Measurements from ENCODE around the gene BCL3.

DNA sequence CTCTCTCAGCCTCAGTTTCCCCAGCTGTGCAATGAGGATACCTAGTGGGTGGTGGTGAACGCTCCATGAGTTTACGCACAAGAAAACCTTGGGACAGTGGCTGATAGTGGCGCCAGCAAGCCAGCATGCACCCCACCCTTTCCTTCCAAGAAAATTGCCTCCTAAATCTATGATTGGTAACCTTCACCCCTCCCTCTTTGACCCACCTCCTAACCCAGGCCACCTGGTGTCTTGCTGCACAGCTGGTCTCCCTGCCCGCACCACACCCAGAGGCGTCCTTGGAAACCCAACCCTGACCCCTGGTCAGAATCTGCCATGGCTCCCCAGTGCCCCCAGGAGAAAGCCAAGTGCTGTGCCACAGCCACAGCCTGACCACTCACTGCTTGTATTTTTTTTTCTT lies 22.8 kb upstream of the BCL3 start:
- TF ChIP-seq, protein P1, sequence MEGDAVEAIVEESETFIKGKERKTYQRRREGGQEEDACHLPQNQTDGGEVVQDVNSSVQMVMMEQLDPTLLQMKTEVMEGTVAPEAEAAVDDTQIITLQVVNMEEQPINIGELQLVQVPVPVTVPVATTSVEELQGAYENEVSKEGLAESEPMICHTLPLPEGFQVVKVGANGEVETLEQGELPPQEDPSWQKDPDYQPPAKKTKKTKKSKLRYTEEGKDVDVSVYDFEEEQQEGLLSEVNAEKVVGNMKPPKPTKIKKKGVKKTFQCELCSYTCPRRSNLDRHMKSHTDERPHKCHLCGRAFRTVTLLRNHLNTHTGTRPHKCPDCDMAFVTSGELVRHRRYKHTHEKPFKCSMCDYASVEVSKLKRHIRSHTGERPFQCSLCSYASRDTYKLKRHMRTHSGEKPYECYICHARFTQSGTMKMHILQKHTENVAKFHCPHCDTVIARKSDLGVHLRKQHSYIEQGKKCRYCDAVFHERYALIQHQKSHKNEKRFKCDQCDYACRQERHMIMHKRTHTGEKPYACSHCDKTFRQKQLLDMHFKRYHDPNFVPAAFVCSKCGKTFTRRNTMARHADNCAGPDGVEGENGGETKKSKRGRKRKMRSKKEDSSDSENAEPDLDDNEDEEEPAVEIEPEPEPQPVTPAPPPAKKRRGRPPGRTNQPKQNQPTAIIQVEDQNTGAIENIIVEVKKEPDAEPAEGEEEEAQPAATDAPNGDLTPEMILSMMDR (IDR thresholded peaks at IDR 0.05; ENCODE audit: low read length) = no peak
- TF ChIP-seq EZH2 (IDR thresholded peaks at IDR 0.05; ENCODE audit: borderline replicate concordance, low read length) = no peak
